GM19468 (cell line): ENCODE results near the gene ENAH.

Experiments
- ATAC-seq: cut with Tn5 transposase; IDR thresholded peaks from one replicate; pipeline ENCODE4 v1.9.1; 2021; ENCODE audit warnings: mild to moderate bottlenecking, moderate library complexity, moderate number of reproducible peaks; ENCODE audit not compliant: unreplicated experiment; ENCODE audit errors: extremely low read depth

Gene ENAH

DNA sequence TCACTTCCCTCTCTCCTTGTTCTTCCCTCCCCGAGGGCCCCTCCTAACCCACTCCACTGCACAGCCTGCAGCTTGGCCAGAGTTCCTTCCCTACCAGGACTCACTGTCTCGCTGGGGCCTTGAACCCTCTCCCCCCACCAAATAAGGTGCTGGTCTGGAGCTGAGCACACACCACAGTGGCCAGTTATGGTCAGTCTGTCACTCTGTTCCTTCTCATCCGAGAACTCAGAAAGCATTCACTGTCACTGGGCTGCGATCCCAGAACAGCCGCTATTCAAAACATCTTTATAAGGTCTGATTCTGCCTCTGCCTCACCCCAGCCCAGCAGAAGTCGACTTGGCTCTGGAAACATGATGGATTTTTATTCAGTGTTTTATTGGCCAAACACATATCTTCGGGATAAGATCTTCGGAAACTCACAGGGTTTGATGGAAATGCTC lies 205.3 kb downstream of the ENAH start:
- ATAC-seq, result no peak

DNA sequence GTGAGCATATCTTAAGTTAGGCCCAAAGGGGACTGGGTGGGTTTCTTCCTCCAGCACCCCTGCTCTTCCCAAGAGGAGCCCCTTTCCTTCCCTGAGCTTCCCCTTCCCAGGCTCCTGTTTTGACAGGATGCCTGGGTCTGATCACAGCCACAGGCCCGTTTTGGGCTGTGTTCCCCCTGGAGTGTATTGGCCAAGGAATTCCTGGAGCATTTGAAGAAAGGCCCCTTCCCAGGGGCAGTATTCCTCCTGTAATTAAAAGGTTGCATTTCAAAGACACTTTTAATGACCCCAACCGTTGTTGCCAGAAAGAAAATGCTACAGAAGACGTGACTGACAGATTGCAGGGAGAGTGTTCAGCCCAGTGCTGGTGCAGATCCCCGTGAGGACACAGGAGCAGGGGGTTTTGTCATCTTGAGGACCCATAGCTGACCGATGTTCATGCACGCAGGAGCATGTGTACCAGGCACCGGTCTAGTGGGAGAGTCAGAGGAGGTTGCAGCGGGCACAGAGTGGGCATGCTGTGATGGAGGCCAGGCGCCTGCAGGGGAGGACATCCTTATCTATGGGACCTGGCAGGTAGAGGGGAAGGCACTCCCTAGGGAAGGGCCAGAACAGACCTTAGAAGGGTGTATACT lies 205.8 kb downstream of the ENAH start:
- no peak for ATAC-seq

DNA sequence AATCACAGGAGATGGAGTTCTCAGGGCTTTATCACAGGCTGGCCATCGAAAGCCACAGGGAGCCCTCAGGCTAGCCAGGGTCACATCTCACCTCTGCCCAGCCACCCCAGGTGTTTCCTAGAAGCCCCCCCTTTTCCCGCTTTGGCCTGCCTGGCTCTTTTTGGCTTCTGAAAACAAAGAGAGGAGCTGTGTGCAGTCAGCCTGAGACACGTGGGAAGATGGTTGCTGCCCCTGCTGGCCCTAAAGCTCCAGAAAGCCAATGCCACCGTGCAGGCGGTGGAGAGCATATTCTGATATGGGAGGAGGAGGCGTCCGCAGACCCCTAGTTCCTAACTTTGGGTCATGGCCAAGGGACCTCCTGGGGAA lies 206.3 kb downstream of the ENAH start:
- no peak for ATAC-seq

- no peak for ATAC-seq
These were observed 207.0 kb downstream of the ENAH start for GRCh38 chr1:225445639-225446594.

- ATAC-seq, result no peak
These were observed 210.8 kb downstream of the ENAH start for GRCh38 chr1:225442123-225442505.

GRCh38 chr1:225441314-225442122 lies 211.4 kb downstream of the ENAH start:
- peak; percentile 31 for ATAC-seq

GRCh38 chr1:225440380-225441221 lies 212.3 kb downstream of the ENAH start:
- no peak for ATAC-seq

DNA sequence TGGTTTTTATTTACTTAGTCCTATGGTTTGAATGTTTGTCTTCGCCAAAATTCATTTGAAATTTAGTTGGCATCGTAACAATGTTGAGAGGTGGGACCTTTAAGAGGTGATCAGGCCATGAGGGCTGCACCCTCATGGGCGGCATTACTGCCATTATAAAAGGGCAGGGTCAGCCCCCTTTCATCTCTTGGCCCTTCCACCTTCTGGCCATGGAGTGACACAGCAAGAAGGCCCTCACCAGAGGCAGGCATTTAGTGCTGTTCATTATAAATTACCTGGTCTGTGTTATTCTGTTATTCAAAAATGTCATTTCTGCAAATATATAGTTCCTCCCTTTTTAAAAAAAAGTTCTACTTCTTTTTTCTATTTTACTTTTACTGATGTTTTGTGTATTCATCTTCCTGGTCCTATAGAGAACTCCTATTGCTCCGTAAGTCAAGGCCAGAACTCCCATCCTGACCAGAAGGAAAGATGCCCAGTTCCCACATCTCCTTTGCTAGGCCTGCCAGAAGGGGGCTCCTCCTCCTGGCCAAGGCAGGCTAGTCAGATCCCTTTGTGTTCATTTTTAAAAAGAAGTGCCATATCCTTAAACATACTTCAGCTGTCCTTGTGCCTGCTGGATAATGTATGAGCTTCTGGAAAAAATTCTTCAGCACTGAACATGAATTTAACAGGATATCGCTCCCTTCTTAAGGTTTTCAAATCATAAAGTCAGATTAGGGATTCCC lies 215.0 kb downstream of the ENAH start:
- ATAC-seq, result no peak
